Immature natural killer cell (primary cell): ENCODE results near the gene COL4A2. TPM values are rescaled to one million over a fixed set of nuclear protein-coding genes. Genes with fewer than 3 reads are reported as not detected.

Experiments
- DNase-seq, 3 donors: peaks; one replicate each; pipeline ENCODE4 v3.0.0; 2022; ENCODE audit warnings: mixed read lengths in 1 of 3
- H3K27ac Mint-ChIP-seq, 6 donors: one replicate each; pipeline ENCODE4 v1.8.0; 2020; ENCODE audit warnings: mixed read lengths in 6 of 6, mild to moderate bottlenecking in 5 of 6, inconsistent platforms in 4 of 6, moderate library complexity in 3 of 6
- H3K27me3 Mint-ChIP-seq, 3 donors: one replicate each; pipeline ENCODE4 v1.8.0; 2020 to 2021; ENCODE audit warnings: low read depth in 3 of 3, mild to moderate bottlenecking in 3 of 3, mixed read lengths in 3 of 3, moderate library complexity in 3 of 3, inconsistent platforms in 1 of 3
- H3K36me3 Mint-ChIP-seq, 3 donors: one replicate each; pipeline ENCODE4 v1.8.0; 2020; ENCODE audit warnings: mixed read lengths in 3 of 3, inconsistent platforms in 2 of 3, mild to moderate bottlenecking in 2 of 3
- H3K4me1 Mint-ChIP-seq, 2 donors: one replicate each; pipeline ENCODE4 v1.8.0; 2020; ENCODE audit warnings: inconsistent platforms in 2 of 2, mild to moderate bottlenecking in 2 of 2, mixed read lengths in 2 of 2, moderate library complexity in 1 of 2
- H3K4me3 Mint-ChIP-seq, 5 donors: one replicate each; pipeline ENCODE4 v1.8.0; 2020; ENCODE audit warnings: mild to moderate bottlenecking in 5 of 5, mixed read lengths in 5 of 5, inconsistent platforms in 3 of 5, moderate library complexity in 3 of 5
- H3K9me3 Mint-ChIP-seq, 6 donors: one replicate each; pipeline ENCODE4 v1.8.0; 2020; ENCODE audit warnings: mild to moderate bottlenecking in 6 of 6, mixed read lengths in 6 of 6, inconsistent platforms in 4 of 6, moderate library complexity in 3 of 6
- polyA plus RNA-seq, 3 donors: library from polyadenylated mRNA; unstranded; fragments of 300-500 nt; fragmentation: Illumina TruSeq; gene quantifications; one replicate each; pipeline ENCODE4 v1.2.3, GENCODE V29; 2021

COL4A2 gene
- polyA plus RNA-seq, 3 donors from 2014 or later: not detected

- peaks cover 0 to 4% (median 2%) of the 10 kb centered on the region in 3 donors for H3K27me3 Mint-ChIP-seq
- H3K36me3 Mint-ChIP-seq: no peaks in the 10 kb centered on the region
- DNase-seq: no peak
- H3K4me3 Mint-ChIP-seq: no peak overlapping the region
- no peak overlapping the region for H3K27ac Mint-ChIP-seq
- no peaks in the 10 kb centered on the region for H3K9me3 Mint-ChIP-seq
- H3K4me1 Mint-ChIP-seq: no peaks in the 10 kb centered on the region
Observed at GRCh38 chr13:110509478-110509926, 202.4 kb downstream of the COL4A2 start.

- Mint-ChIP-seq H3K27ac (no peak overlapping the region), H3K4me3 (no peak overlapping the region), H3K9me3 (no peaks in the 10 kb centered on the region), H3K27me3 (peaks cover 0 to 4% (median 2%) of the 10 kb centered on the region in 3 donors), H3K36me3 (no peaks in the 10 kb centered on the region), H3K4me1 (no peaks in the 10 kb centered on the region)
- no peak for DNase-seq
Observed at GRCh38 chr13:110509971-110510786, 203.1 kb downstream of the COL4A2 start.

- Mint-ChIP-seq H3K27me3 (peaks cover 0 to 4% (median 2%) of the 10 kb centered on the region in 3 donors), H3K4me1 (no peaks in the 10 kb centered on the region), H3K27ac (no peak overlapping the region), H3K9me3 (no peaks in the 10 kb centered on the region), H3K4me3 (no peak overlapping the region), H3K36me3 (no peaks in the 10 kb centered on the region)
- no peak for DNase-seq
Observed at GRCh38 chr13:110511509-110512181, 204.6 kb downstream of the COL4A2 start.

- Mint-ChIP-seq H3K27me3 (peaks cover 0 to 4% (median 2%) of the 10 kb centered on the region in 3 donors), H3K36me3 (no peaks in the 10 kb centered on the region), H3K4me1 (no peaks in the 10 kb centered on the region), H3K27ac (no peak overlapping the region), H3K9me3 (no peaks in the 10 kb centered on the region), H3K4me3 (no peak overlapping the region)
- no peak for DNase-seq
Observed at GRCh38 chr13:110512198-110512740, 205.2 kb downstream of the COL4A2 start.

GRCh38 chr13:110516500-110516899 lies 209.4 kb downstream of the COL4A2 start:
- no peaks in the 10 kb centered on the region for H3K9me3 Mint-ChIP-seq
- no peak for DNase-seq
- H3K4me3 Mint-ChIP-seq: no peak overlapping the region
- H3K36me3 Mint-ChIP-seq: no peaks in the 10 kb centered on the region
- H3K4me1 Mint-ChIP-seq: no peaks in the 10 kb centered on the region
- no peak overlapping the region for H3K27ac Mint-ChIP-seq
- peaks cover 0 to 3% (median 3%) of the 10 kb centered on the region in 3 donors for H3K27me3 Mint-ChIP-seq

GRCh38 chr13:110517505-110518225 lies 210.6 kb downstream of the COL4A2 start:
- Mint-ChIP-seq H3K27ac (no peak overlapping the region), H3K9me3 (no peaks in the 10 kb centered on the region), H3K4me3 (no peak overlapping the region), H3K36me3 (no peaks in the 10 kb centered on the region), H3K27me3 (peaks cover 0 to 3% (median 0%) of the 10 kb centered on the region in 3 donors), H3K4me1 (no peaks in the 10 kb centered on the region)
- no peak for DNase-seq

- H3K4me1 Mint-ChIP-seq: no peaks in the 10 kb centered on the region
- H3K27me3 Mint-ChIP-seq: peaks cover 0 to 3% (median 0%) of the 10 kb centered on the region in 3 donors
- no peaks in the 10 kb centered on the region for H3K9me3 Mint-ChIP-seq
- H3K27ac Mint-ChIP-seq: no peak overlapping the region
- DNase-seq: no peak
- H3K4me3 Mint-ChIP-seq: no peak overlapping the region
- H3K36me3 Mint-ChIP-seq: no peaks in the 10 kb centered on the region
Observed at GRCh38 chr13:110518226-110518525, 211.1 kb downstream of the COL4A2 start.

GRCh38 chr13:110518571-110518970 lies 211.5 kb downstream of the COL4A2 start:
- Mint-ChIP-seq H3K4me1 (no peaks in the 10 kb centered on the region), H3K4me3 (no peak overlapping the region), H3K36me3 (no peaks in the 10 kb centered on the region), H3K27ac (no peak overlapping the region), H3K27me3 (peaks cover 0 to 3% (median 0%) of the 10 kb centered on the region in 3 donors), H3K9me3 (no peaks in the 10 kb centered on the region)
- no peak for DNase-seq

GRCh38 chr13:110519046-110519445 lies 212.0 kb downstream of the COL4A2 start:
- Mint-ChIP-seq H3K9me3 (no peaks in the 10 kb centered on the region), H3K4me1 (peaks cover 0 to 2% of the 10 kb centered on the region in 2 donors), H3K27ac (no peak overlapping the region), H3K36me3 (no peaks in the 10 kb centered on the region), H3K4me3 (no peak overlapping the region), H3K27me3 (peaks cover 0 to 3% (median 0%) of the 10 kb centered on the region in 3 donors)
- DNase-seq: no peak

GRCh38 chr13:110519506-110519905 lies 212.4 kb downstream of the COL4A2 start:
- Mint-ChIP-seq H3K4me3 (no peak overlapping the region), H3K36me3 (no peaks in the 10 kb centered on the region), H3K27ac (no peak overlapping the region), H3K27me3 (peaks cover 2 to 4% (median 3%) of the 10 kb centered on the region in 3 donors), H3K9me3 (no peaks in the 10 kb centered on the region), H3K4me1 (peaks cover 4 to 6% of the 10 kb centered on the region in 2 donors)
- DNase-seq: no peak

- peaks cover 14 to 18% of the 10 kb centered on the region in 2 donors for H3K4me1 Mint-ChIP-seq
- H3K27ac Mint-ChIP-seq: no peak overlapping the region
- no peak overlapping the region for H3K4me3 Mint-ChIP-seq
- peaks cover 2 to 5% (median 4%) of the 10 kb centered on the region in 3 donors for H3K27me3 Mint-ChIP-seq
- no peak for DNase-seq
- no peaks in the 10 kb centered on the region for H3K9me3 Mint-ChIP-seq
- H3K36me3 Mint-ChIP-seq: no peaks in the 10 kb centered on the region
Observed at GRCh38 chr13:110520431-110521295, 213.6 kb downstream of the COL4A2 start.

GRCh38 chr13:110521296-110521680 lies 214.2 kb downstream of the COL4A2 start:
- peaks cover 14 to 24% of the 10 kb centered on the region in 2 donors for H3K4me1 Mint-ChIP-seq
- H3K9me3 Mint-ChIP-seq: no peaks in the 10 kb centered on the region
- H3K4me3 Mint-ChIP-seq: no peak overlapping the region
- H3K36me3 Mint-ChIP-seq: no peaks in the 10 kb centered on the region
- peaks cover 2 to 5% (median 4%) of the 10 kb centered on the region in 3 donors for H3K27me3 Mint-ChIP-seq
- no peak overlapping the region for H3K27ac Mint-ChIP-seq
- no peak for DNase-seq

- Mint-ChIP-seq H3K4me3 (no peak overlapping the region), H3K27me3 (peaks cover 2 to 7% (median 4%) of the 10 kb centered on the region in 3 donors), H3K4me1 (peaks cover 14 to 28% of the 10 kb centered on the region in 2 donors), H3K27ac (no peak overlapping the region), H3K9me3 (no peaks in the 10 kb centered on the region), H3K36me3 (no peaks in the 10 kb centered on the region)
- no peak for DNase-seq
Observed at GRCh38 chr13:110521946-110522345, 214.9 kb downstream of the COL4A2 start.
